Esophagus muscularis mucosa (tissue), 4 donors: ENCODE results near the gene TRIM24. TPM values are rescaled to one million over a fixed set of nuclear protein-coding genes. Genes with fewer than 3 reads are reported as not detected.

Experiments
- DNase-seq: peaks from one replicate; pipeline ENCODE4 v3.0.0-alpha.2; 2017; ENCODE audit errors: extremely low spot score
- H3K27ac ChIP-seq, 4 donors: fragments of 200-600 bp; sonication (generic); replicated peaks in 1 of 4; 1 replicate in 3 of 4; 2 replicates in 1 of 4; pipeline ENCODE4 v1.5.1; 2016 to 2019; ENCODE audit warnings: mild to moderate bottlenecking in 1 of 4
- H3K27me3 ChIP-seq, 4 donors: fragments of 200-600 bp; sonication (generic); one replicate each; pipeline versions ENCODE4 v1.5.1 to v1.6.0; 2016 to 2019
- H3K36me3 ChIP-seq, 4 donors: fragments of 200-600 bp; sonication (generic); one replicate each; pipeline ENCODE4 v1.5.1; 2016 to 2019
- H3K4me1 ChIP-seq, 4 donors: fragments of 200-600 bp; sonication (generic); one replicate each; pipeline ENCODE4 v1.5.1; 2016 to 2019
- H3K4me3 ChIP-seq, 4 donors: fragments of 200-600 bp; sonication (generic); 1 replicate in 2 of 4; 2 replicates in 2 of 4; pipeline ENCODE4 v1.5.1; 2016 to 2019; ENCODE audit warnings: mild to moderate bottlenecking in 4 of 4, moderate library complexity in 1 of 4
- H3K9me3 ChIP-seq, 4 donors: fragments of 200-600 bp; sonication (generic); 1 replicate in 3 of 4; 2 replicates in 1 of 4; pipeline ENCODE4 v1.5.1; 2016 to 2019
- EP300 ChIP-seq: sonication (generic); formaldehyde crosslinking; IDR thresholded peaks from one replicate; pipeline ENCODE4 v1.6.1; 2017; ENCODE audit warnings: antibody characterized with exemption
- POLR2A ChIP-seq: fragments of 450-650 bp; IDR thresholded peaks from one replicate; pipeline ENCODE4 v1.6.1; 2017; ENCODE audit warnings: antibody characterized with exemption, moderate library complexity, mild to moderate bottlenecking, low read depth
- POLR2AphosphoS5 ChIP-seq, 2 donors: sonication (generic); formaldehyde crosslinking; IDR thresholded peaks; one replicate each; pipeline ENCODE4 v1.6.1; 2017; ENCODE audit warnings: antibody characterized with exemption in 2 of 2
- WGBS: methylation state at CpG from one replicate; pipeline ENCODE4 v1.1.5; 2018; 5-methylcytosine and 5-hydroxymethylcytosine counted together
- intact Hi-C: fragments of 100-400 bp; cut with DNase I; formaldehyde crosslinking; loops from one replicate; pipeline ENCODE4 v1.15.1; 2023
- total RNA-seq, 4 donors: library from RNA; depleted of rRNA; stranded (reverse); fragments of >200 nt; gene quantifications; one replicate each; pipeline versions ENCODE4 v1.1.0 to v1.2.1, GENCODE V29; 2016
- TF ChIP-seq, protein P1 (sequence below), 3 experiments: fragments of 200-600 bp in 2 of 3; fragments of 450-650 bp in 1 of 3; sonication (generic) in 2 of 3; IDR thresholded peaks; one replicate each; pipeline ENCODE4 v1.5.1; 2017 to 2019; ENCODE audit warnings: antibody characterized with exemption in 3 of 3, mild to moderate bottlenecking in 2 of 3, moderate library complexity in 1 of 3

Gene TRIM24
- total RNA-seq, 4 donors from 2014 or later = 8.7 to 15.6 (median 13.1) TPM

DNA sequence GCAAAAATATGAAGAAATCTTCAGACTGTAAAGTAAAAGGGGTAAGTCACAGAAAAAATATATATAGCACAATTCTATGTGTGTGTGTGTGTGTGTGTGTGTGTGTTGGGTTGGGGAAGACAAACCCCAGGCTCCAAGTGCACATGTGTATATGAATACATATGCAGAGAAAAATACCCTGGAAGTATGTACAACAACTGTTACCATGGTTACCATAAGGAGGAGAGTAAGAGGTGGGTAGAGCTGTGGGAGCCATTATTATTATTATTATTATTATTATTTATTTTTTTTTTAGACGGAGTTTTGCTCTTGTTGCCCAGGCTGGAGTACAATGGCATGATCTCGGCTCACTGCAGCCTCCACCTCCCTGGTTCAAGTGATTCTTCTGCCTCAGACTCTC, 23.7 kb upstream of the TRIM24 start:
- TF ChIP-seq, protein P1, sequence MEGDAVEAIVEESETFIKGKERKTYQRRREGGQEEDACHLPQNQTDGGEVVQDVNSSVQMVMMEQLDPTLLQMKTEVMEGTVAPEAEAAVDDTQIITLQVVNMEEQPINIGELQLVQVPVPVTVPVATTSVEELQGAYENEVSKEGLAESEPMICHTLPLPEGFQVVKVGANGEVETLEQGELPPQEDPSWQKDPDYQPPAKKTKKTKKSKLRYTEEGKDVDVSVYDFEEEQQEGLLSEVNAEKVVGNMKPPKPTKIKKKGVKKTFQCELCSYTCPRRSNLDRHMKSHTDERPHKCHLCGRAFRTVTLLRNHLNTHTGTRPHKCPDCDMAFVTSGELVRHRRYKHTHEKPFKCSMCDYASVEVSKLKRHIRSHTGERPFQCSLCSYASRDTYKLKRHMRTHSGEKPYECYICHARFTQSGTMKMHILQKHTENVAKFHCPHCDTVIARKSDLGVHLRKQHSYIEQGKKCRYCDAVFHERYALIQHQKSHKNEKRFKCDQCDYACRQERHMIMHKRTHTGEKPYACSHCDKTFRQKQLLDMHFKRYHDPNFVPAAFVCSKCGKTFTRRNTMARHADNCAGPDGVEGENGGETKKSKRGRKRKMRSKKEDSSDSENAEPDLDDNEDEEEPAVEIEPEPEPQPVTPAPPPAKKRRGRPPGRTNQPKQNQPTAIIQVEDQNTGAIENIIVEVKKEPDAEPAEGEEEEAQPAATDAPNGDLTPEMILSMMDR (IDR thresholded peaks at IDR 0.05) = no peak
- TF ChIP-seq POLR2A (no peak), POLR2AphosphoS5 (IDR thresholded peaks at IDR 0.05) (no peak), EP300 (no peak)
- Histone ChIP-seq H3K9me3 (peaks cover 0 to 3% (median 1%) of the 10 kb centered on the region in 4 donors), H3K4me1 (no peaks in the 10 kb centered on the region), H3K4me3 (no peak overlapping the region), H3K27me3 (no peaks in the 10 kb centered on the region), H3K36me3 (no peaks in the 10 kb centered on the region), H3K27ac (no peak overlapping the region)
- no peak for DNase-seq
- intact Hi-C loops = no loop called here
- WGBS = 97% methylated on average over 2 of the region's 2 CpGs

DNA sequence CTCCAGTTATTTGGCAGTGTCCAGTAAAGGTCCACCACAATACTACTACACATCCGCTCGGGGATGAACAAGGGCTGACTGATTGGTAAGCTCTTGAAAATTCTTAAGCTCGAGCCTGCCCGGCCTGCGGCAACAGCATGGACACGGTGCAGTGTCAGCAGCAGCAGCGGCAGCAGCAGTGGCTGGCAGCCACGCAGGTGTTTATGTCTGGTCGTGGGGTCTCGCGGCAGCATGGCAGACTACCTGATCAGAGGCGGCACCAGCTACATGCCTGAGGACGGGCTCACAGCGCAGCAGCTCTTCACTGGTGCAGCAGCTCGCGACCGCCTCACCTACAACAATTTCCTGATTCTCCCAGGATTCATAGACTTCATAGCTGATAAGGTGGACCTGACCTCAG, 19.6 kb upstream of the TRIM24 start:
- intact Hi-C loops = no loop called here
- no peak overlapping the region for H3K4me3 ChIP-seq
- TF ChIP-seq POLR2AphosphoS5 (IDR thresholded peaks at IDR 0.05) = no peak
- TF ChIP-seq, protein P1 (IDR thresholded peaks at IDR 0.05) = no peak
- no peak for TF ChIP-seq EP300
- TF ChIP-seq POLR2A = no peak
- no peaks in the 10 kb centered on the region for H3K9me3 ChIP-seq
- 93% methylated on average over 3 of the region's 17 CpGs for WGBS
- H3K27me3 ChIP-seq = no peaks in the 10 kb centered on the region
- DNase-seq = no peak
- no peaks in the 10 kb centered on the region for H3K36me3 ChIP-seq
- H3K4me1 ChIP-seq = no peaks in the 10 kb centered on the region
- H3K27ac ChIP-seq = no peak overlapping the region

GRCh38 chr7:138442822-138443221, 17.2 kb upstream of the TRIM24 start:
- intact Hi-C loops = no loop called here
- H3K9me3 ChIP-seq = no peaks in the 10 kb centered on the region
- H3K36me3 ChIP-seq = no peaks in the 10 kb centered on the region
- TF ChIP-seq EP300 (no peak), POLR2A (no peak), POLR2AphosphoS5 (IDR thresholded peaks at IDR 0.05) (no peak)
- TF ChIP-seq, protein P1 (IDR thresholded peaks at IDR 0.05) = no peak
- WGBS = 86% methylated on average over 3 of the region's 3 CpGs
- no peak overlapping the region for H3K4me3 ChIP-seq
- DNase-seq = no peak
- no peaks in the 10 kb centered on the region for H3K4me1 ChIP-seq
- H3K27ac ChIP-seq = no peak overlapping the region
- no peaks in the 10 kb centered on the region for H3K27me3 ChIP-seq

DNA sequence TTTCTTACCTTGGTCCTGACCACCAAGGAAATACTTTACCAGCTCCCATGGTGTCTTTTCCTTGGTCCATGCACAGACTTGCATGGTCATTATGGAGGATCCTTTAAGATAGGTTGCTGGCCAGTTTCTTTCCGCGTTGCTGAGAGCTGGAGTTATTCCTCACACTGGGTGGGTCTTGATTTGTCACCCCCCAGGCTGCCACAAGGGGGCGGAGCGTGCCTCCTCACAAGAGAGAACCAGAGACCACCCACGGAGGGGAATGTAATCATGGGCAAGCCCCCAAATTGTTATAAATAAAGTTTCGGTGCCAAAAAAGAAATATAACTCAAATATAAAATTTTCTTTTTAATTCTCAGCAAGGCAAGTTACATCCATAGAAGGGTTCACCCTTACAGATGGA, 10.5 kb upstream of the TRIM24 start:
- Histone ChIP-seq H3K27me3 (no peaks in the 10 kb centered on the region), H3K36me3 (no peaks in the 10 kb centered on the region), H3K4me3 (no peak overlapping the region), H3K27ac (no peak overlapping the region), H3K9me3 (no peaks in the 10 kb centered on the region), H3K4me1 (no peaks in the 10 kb centered on the region)
- TF ChIP-seq, protein P1 (IDR thresholded peaks at IDR 0.05) = peak in 1 of 3 experiments; percentile 23
- TF ChIP-seq POLR2A (no peak), POLR2AphosphoS5 (IDR thresholded peaks at IDR 0.05) (no peak), EP300 (no peak)
- 87% methylated on average over 6 of the region's 6 CpGs for WGBS
- intact Hi-C loops = no loop called here
- DNase-seq = peak; percentile 39

DNA sequence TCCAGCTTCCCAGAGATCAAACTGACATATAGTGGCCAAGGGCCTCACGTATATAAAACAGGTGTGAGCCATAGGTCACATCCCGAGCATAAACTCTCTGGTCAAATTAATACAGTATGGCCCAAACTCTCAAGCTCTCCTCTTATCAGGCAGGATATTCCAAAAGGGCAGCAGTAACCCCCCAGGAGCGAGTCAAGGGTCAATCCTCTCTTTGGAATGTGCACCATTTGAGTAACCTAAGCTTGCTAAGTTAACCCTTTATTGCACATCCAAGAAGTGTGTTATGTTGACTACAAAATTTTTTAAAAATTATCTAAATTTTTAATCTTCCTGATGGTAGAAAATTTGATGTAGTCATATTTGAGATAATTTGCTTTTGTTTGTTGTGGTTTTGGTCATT, 4.5 kb upstream of the TRIM24 start:
- Histone ChIP-seq H3K9me3 (no peaks in the 10 kb centered on the region), H3K27ac (no peak overlapping the region), H3K4me3 (no peak overlapping the region), H3K27me3 (no peaks in the 10 kb centered on the region), H3K4me1 (peaks cover 0 to 5% (median 5%) of the 10 kb centered on the region in 4 donors), H3K36me3 (no peaks in the 10 kb centered on the region)
- intact Hi-C loops = no loop called here
- 50% methylated on average over 3 of the region's 3 CpGs for WGBS
- DNase-seq = no peak
- no peak for TF ChIP-seq POLR2AphosphoS5 (IDR thresholded peaks at IDR 0.05)
- TF ChIP-seq POLR2A = no peak
- no peak for TF ChIP-seq EP300
- TF ChIP-seq, protein P1 (IDR thresholded peaks at IDR 0.05) = no peak
